ENCODE data around the gene SCRN1.

- TF ChIP-seq CTCF (IDR thresholded peaks at IDR 0.05; ENCODE audit: insufficient read depth, low read length) = no peak
- TF ChIP-seq POLR2AphosphoS5 (IDR thresholded peaks at IDR 0.05; ENCODE audit: low read depth) = no peak
- TF ChIP-seq REST (IDR thresholded peaks at IDR 0.05; ENCODE audit: insufficient replicate concordance, low read depth) = no peak
These were observed 91.3 kb downstream of the SCRN1 start for GRCh38 chr7:29898301-29898700.
